ENCODE measurements around the gene SMAD7. TPM values are rescaled to one million over a fixed set of nuclear protein-coding genes. Genes with fewer than 3 reads are reported as not detected.
A peak's percentile ranks its signal among the peaks of the same experiment; 100 is the strongest.

The SMAD7 gene
- total RNA-seq, 2 experiments from 2014 or later, result 2.9 to 15.1 TPM

DNA sequence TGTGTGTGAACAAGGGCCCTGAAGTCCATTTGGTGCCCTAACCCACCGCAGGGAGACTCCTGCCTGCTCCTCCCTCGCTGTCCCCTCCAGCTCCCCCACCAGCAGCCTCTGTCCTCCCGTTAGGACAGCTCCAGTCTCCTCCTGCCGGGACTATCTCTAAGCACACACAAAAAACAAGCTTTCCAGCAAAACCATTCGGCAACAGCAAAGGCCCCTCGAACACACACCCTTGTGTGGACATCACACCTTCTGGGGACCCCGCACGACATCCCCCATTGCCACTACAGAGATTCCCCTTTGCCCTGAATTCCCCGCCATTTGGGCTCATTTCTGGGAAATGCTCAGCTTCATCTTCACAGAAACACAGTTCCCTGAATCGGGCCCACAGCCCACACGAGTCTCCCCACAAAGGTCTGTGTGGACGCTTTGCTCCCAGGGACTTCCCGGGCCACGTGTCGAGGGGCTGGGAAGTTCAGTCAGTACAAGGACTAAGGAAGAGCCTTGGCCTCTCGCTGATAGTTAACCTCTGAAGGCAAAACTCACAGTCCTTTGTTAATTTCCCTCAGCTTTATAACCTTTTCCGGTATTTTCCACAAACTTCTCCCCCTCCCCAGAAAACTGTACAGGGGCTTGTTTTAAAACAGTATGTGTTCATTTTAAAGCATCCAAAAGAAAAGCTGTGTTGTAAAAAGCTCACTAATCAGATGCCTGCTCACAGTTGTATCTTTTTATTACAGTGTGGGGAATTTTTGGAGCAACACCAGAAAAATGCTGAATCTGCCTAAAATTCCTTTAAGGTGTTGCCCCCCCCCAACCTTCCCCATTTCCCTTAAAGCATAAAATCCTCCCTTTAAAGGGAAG, 25.9 kb downstream of the SMAD7 start:
- Histone ChIP-seq H4K20me1 (ENCODE audit: insufficient read depth, low read length) (no peaks in the 10 kb centered on the region), H3K9me3 (ENCODE audit: low read length) (no peaks in the 10 kb centered on the region), H3K36me3 (ENCODE audit: insufficient read depth, low read length) (peaks cover 23% of the 10 kb centered on the region; the same call in 1 of the 2 replicates), H3K4me3 (ENCODE audit: low read depth, low read length, poor library complexity, severe bottlenecking) (no peak overlapping the region), H3K27ac (ENCODE audit: low read depth, low read length, poor library complexity, severe bottlenecking) (peak overlapping the region; percentile 22), H3K4me1 (ENCODE audit: insufficient read depth, low read length, poor library complexity, severe bottlenecking) (peaks cover 76% of the 10 kb centered on the region), H3K79me2 (ENCODE audit: insufficient read depth, low read depth, low read length) (peaks cover 53% of the 10 kb centered on the region), H3K9me2 (ENCODE audit: insufficient read depth, low read length) (no peaks in the 10 kb centered on the region), H3K4me2 (ENCODE audit: low read length) (peak overlapping the region; percentile 49), H2AFZ (ENCODE audit: low read length) (no peak overlapping the region)
- intact Hi-C loops (cut with micrococcal nuclease; ENCODE audit: unreplicated experiment), result no loop called here
- no peak for TF ChIP-seq EZH2phosphoT487 (IDR thresholded peaks at IDR 0.05; ENCODE audit: borderline replicate concordance, low read depth, low read length)
- TF ChIP-seq, protein P1, sequence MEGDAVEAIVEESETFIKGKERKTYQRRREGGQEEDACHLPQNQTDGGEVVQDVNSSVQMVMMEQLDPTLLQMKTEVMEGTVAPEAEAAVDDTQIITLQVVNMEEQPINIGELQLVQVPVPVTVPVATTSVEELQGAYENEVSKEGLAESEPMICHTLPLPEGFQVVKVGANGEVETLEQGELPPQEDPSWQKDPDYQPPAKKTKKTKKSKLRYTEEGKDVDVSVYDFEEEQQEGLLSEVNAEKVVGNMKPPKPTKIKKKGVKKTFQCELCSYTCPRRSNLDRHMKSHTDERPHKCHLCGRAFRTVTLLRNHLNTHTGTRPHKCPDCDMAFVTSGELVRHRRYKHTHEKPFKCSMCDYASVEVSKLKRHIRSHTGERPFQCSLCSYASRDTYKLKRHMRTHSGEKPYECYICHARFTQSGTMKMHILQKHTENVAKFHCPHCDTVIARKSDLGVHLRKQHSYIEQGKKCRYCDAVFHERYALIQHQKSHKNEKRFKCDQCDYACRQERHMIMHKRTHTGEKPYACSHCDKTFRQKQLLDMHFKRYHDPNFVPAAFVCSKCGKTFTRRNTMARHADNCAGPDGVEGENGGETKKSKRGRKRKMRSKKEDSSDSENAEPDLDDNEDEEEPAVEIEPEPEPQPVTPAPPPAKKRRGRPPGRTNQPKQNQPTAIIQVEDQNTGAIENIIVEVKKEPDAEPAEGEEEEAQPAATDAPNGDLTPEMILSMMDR (conservative IDR thresholded peaks at IDR 0.05; ENCODE audit: low read length), result no peak
- POLR2A ChIA-PET, result no interaction called here
- DNase-seq (ENCODE audit: low spot score), result no peak
- BruUV-seq (replicated peaks), result no TSS peak
- CTCF ChIA-PET (ENCODE audit: unreplicated experiment), result no interaction called here

DNA sequence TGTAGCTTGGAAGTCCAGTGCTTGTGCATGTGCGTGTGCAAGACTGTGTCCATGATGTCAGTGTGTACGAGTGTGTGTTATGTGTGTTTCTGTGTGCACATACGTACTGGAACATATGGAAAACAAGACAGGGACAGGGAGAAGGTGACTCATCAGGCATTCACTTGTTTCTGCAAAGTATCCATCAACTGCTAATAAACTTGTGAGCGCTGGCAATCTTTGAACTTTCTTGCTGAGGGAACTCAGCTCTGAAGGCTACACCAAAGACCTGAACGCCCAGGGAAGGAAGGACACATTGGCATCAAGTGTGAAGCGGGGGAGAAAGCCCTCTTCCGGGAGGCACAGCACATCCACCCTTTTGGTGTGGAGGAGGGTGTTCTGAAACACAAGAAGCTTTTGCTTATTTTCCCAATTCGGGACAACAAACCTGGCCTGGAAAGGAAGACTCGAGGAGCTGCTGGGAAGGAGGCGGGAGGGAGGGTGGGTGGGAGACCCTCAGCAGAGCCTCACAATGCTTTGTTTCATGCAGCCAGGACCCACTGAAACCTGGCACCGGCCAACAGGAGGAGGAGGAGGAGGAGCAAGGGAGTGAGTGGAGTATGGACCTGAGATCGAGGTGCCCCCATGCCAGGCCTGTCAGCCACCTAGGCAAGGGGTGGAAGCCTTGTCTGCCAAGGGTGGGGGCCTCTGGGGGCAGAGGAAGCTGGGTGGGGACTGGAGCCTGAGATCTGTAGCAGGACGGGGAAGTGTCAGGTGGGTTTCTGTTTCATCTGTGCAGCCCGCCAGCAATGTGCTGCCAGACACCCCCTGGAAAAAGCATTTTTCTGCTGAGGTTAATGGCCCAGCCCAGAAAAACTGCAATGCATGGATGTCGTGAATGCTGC, 26.8 kb downstream of the SMAD7 start:
- intact Hi-C loops (cut with micrococcal nuclease; ENCODE audit: unreplicated experiment), result no loop called here
- peaks cover 49% of the 10 kb centered on the region for H3K79me2 ChIP-seq (ENCODE audit: insufficient read depth, low read depth, low read length)
- no peak overlapping the region for H3K4me3 ChIP-seq (ENCODE audit: low read depth, low read length, poor library complexity, severe bottlenecking)
- H3K4me2 ChIP-seq (ENCODE audit: low read length), result peak overlapping the region; percentile 49
- DNase-seq (ENCODE audit: low spot score), result no peak
- H4K20me1 ChIP-seq (ENCODE audit: insufficient read depth, low read length), result no peaks in the 10 kb centered on the region
- no peaks in the 10 kb centered on the region for H3K9me3 ChIP-seq (ENCODE audit: low read length)
- peak overlapping the region; percentile 22 for H3K27ac ChIP-seq (ENCODE audit: low read depth, low read length, poor library complexity, severe bottlenecking)
- TF ChIP-seq, protein P1 (conservative IDR thresholded peaks at IDR 0.05; ENCODE audit: low read length), result no peak
- TF ChIP-seq EZH2phosphoT487 (IDR thresholded peaks at IDR 0.05; ENCODE audit: borderline replicate concordance, low read depth, low read length), result no peak
- H3K9me2 ChIP-seq (ENCODE audit: insufficient read depth, low read length), result no peaks in the 10 kb centered on the region
- peaks cover 29% of the 10 kb centered on the region; the same call in 1 of the 2 replicates for H3K36me3 ChIP-seq (ENCODE audit: insufficient read depth, low read length)
- ChIA-PET POLR2A (no interaction called here), CTCF (ENCODE audit: unreplicated experiment) (no interaction called here)
- no TSS peak for BruUV-seq (replicated peaks)
- peaks cover 76% of the 10 kb centered on the region for H3K4me1 ChIP-seq (ENCODE audit: insufficient read depth, low read length, poor library complexity, severe bottlenecking)
- no peak overlapping the region for H2AFZ ChIP-seq (ENCODE audit: low read length)

All from OCI-LY7 (cell line).